AG09319 (cell line): ENCODE results near the gene SCARB2.

Source experiments
- DNase-seq: peaks from one replicate; pipeline ENCODE4 v3.0.0-alpha.2; 2010; ENCODE audit warnings: low read depth; ENCODE audit errors: extremely low read depth
- CTCF ChIP-seq: IDR thresholded peaks from 2 replicates; pipeline ENCODE4 v1.5.1; 2011; ENCODE audit warnings: low read depth, mild to moderate bottlenecking, inconsistent platforms, low read length, moderate library complexity

Gene SCARB2

GRCh38 chr4:76235915-76236314, 22.3 kb upstream of the SCARB2 start:
- no peak for TF ChIP-seq CTCF
- no peak for DNase-seq

GRCh38 chr4:76235407-76235806, 21.8 kb upstream of the SCARB2 start:
- no peak for TF ChIP-seq CTCF
- no peak for DNase-seq

GRCh38 chr4:76234679-76235044, 21.0 kb upstream of the SCARB2 start:
- no peak for DNase-seq
- TF ChIP-seq CTCF: no peak

GRCh38 chr4:76233967-76234678, 20.5 kb upstream of the SCARB2 start:
- TF ChIP-seq CTCF: no peak
- no peak for DNase-seq

GRCh38 chr4:76233529-76233928, 19.9 kb upstream of the SCARB2 start:
- TF ChIP-seq CTCF: no peak
- DNase-seq: no peak

- no peak for TF ChIP-seq CTCF
- no peak for DNase-seq
Measured at GRCh38 chr4:76233083-76233482, 19.5 kb upstream of the SCARB2 start.

- DNase-seq: no peak
Measured at GRCh38 chr4:76232681-76233080, 19.1 kb upstream of the SCARB2 start.

More at GRCh38 chr4:76232681-76233080, 19.1 kb upstream of the SCARB2 start:
- TF ChIP-seq CTCF: no peak
